ENCODE results near the gene CD300LF.

GRCh38 chr17:74731347-74731605 is 18.6 kb upstream of the CD300LF start:
- TF ChIP-seq, protein P1, sequence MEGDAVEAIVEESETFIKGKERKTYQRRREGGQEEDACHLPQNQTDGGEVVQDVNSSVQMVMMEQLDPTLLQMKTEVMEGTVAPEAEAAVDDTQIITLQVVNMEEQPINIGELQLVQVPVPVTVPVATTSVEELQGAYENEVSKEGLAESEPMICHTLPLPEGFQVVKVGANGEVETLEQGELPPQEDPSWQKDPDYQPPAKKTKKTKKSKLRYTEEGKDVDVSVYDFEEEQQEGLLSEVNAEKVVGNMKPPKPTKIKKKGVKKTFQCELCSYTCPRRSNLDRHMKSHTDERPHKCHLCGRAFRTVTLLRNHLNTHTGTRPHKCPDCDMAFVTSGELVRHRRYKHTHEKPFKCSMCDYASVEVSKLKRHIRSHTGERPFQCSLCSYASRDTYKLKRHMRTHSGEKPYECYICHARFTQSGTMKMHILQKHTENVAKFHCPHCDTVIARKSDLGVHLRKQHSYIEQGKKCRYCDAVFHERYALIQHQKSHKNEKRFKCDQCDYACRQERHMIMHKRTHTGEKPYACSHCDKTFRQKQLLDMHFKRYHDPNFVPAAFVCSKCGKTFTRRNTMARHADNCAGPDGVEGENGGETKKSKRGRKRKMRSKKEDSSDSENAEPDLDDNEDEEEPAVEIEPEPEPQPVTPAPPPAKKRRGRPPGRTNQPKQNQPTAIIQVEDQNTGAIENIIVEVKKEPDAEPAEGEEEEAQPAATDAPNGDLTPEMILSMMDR (conservative IDR thresholded peaks at IDR 0.05; ENCODE audit: low read length), result no peak
- TF ChIP-seq EZH2phosphoT487 (IDR thresholded peaks at IDR 0.05; ENCODE audit: borderline replicate concordance), result no peak
